HepG2 (cell line): Measurements from ENCODE around the gene GGACT. TPM values are rescaled to one million over a fixed set of nuclear protein-coding genes. Genes with fewer than 3 reads are reported as not detected.

Experiments
- KAT2B ChIP-seq: fragments of 150-350 bp; IDR thresholded peaks from 2 replicates; pipeline ENCODE4 v1.6.1; 2014; ENCODE audit warnings: low read depth, low read length, borderline replicate concordance
- KAT7 ChIP-seq: IDR thresholded peaks from 2 replicates; pipeline ENCODE4 v1.6.1; 2018; ENCODE audit warnings: borderline replicate concordance, missing compliant biosample characterization
- KLF6 ChIP-seq: IDR thresholded peaks from 2 replicates; pipeline ENCODE4 v1.8.0; 2016; ENCODE audit warnings: missing biosample characterization, missing genetic modification reagents
- SYNCRIP ChIP-seq: fragments of 200-400 bp; formaldehyde crosslinking; IDR thresholded peaks from 2 replicates; pipeline ENCODE4 v1.6.1; 2018; ENCODE audit warnings: mild to moderate bottlenecking, low read depth, low read length; ENCODE audit not compliant: insufficient read depth
- polyA plus RNA-seq, 8 experiments: library from polyadenylated mRNA; depleted of rRNA in 3 of 8; stranded (reverse) in 7 of 8; unstranded in 1 of 8; fragments of >200 nt; fragmentation: Illumina TruSeq in 4 of 8; extraction: Trizol in 4 of 8; gene quantifications; 2 replicates each; pipeline versions ENCODE4 v1.2.1 to v1.2.3, GENCODE V29; 2011 to 2016; ENCODE audit warnings: low read depth in 4 of 8, missing spikeins in 1 of 8, mixed read lengths in 1 of 8; ENCODE audit not compliant: insufficient read depth in 1 of 8
- total RNA-seq, 5 experiments: library from RNA; depleted of rRNA; stranded (reverse); fragments of >200 nt; fragmentation: Illumina TruSeq; extraction: Trizol; gene quantifications; 2 replicates each; pipeline ENCODE4 v1.2.3, GENCODE V29; 2016; ENCODE audit warnings: low read depth in 1 of 5
- TF ChIP-seq, protein P1 (sequence below): sonication (generic); formaldehyde crosslinking; conservative IDR thresholded peaks from 2 replicates; pipeline ENCODE4 v1.4.0; 2020; ENCODE audit warnings: mild to moderate bottlenecking, missing genetic modification reagents, moderate library complexity
- TF ChIP-seq, protein P2 (sequence below): sonication (generic); formaldehyde crosslinking; IDR thresholded peaks from 2 replicates; pipeline ENCODE4 v1.5.0; 2020; ENCODE audit warnings: mild to moderate bottlenecking, missing genetic modification reagents
- TF ChIP-seq, protein P3 (sequence below): sonication (generic); formaldehyde crosslinking; IDR thresholded peaks from 2 replicates; pipeline ENCODE4 v1.5.0; 2020; ENCODE audit warnings: mild to moderate bottlenecking, missing genetic modification reagents, borderline replicate concordance

The GGACT gene
- total and polyA plus RNA-seq, 2 of the 13 experiments (the other 11 are each of a cell fraction or from before 2014, with no cell fraction given) = 1.7 to 1.9 TPM

DNA sequence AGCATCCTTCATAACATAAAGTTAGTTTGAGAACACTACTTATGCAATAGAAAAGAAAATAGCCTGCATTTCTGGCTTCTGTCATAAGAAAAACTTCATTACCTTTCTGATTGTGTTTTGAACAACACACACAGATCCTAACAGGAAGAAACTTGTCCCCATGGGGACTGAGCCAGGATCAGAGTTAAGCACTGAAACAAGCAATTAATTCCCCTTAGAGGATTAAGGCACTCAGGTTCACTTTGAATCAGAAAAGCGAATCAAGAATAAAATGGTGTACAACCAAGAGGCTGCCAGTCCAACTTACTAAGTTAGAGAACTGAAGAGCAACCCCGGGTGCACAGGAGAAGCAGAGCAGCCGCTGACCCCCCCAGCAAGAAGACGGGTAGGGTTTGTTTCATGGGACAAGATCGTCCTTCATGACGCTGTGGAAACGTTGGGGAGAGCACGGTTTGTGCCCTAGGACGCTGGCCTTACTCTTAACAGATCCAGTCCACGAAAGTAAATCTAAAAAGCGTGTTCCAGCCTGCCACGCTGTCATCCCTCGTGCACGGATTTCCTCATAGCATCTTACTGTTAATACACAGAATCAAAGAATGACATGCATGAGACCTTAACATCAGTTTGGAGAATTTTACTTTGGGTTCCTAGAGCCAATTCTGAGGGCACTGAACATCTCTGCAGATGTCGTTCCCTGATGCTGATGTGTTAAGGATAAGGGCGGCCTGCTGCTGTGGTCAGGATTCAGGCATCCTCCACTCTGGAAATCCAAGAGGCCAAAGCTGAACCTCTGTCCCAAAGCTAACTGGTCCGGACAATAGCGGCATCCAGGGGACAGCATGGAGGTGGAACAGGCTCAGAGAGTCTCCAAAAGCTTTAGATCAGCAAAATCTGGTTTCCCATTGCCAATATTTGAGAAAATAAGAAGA lies 46.4 kb downstream of the GGACT start (continued):
- TF ChIP-seq, protein P1, sequence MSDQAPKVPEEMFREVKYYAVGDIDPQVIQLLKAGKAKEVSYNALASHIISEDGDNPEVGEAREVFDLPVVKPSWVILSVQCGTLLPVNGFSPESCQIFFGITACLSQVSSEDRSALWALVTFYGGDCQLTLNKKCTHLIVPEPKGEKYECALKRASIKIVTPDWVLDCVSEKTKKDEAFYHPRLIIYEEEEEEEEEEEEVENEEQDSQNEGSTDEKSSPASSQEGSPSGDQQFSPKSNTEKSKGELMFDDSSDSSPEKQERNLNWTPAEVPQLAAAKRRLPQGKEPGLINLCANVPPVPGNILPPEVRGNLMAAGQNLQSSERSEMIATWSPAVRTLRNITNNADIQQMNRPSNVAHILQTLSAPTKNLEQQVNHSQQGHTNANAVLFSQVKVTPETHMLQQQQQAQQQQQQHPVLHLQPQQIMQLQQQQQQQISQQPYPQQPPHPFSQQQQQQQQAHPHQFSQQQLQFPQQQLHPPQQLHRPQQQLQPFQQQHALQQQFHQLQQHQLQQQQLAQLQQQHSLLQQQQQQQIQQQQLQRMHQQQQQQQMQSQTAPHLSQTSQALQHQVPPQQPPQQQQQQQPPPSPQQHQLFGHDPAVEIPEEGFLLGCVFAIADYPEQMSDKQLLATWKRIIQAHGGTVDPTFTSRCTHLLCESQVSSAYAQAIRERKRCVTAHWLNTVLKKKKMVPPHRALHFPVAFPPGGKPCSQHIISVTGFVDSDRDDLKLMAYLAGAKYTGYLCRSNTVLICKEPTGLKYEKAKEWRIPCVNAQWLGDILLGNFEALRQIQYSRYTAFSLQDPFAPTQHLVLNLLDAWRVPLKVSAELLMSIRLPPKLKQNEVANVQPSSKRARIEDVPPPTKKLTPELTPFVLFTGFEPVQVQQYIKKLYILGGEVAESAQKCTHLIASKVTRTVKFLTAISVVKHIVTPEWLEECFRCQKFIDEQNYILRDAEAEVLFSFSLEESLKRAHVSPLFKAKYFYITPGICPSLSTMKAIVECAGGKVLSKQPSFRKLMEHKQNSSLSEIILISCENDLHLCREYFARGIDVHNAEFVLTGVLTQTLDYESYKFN (CRISPR knock-in tag) = no peak
- TF ChIP-seq, protein P2, sequence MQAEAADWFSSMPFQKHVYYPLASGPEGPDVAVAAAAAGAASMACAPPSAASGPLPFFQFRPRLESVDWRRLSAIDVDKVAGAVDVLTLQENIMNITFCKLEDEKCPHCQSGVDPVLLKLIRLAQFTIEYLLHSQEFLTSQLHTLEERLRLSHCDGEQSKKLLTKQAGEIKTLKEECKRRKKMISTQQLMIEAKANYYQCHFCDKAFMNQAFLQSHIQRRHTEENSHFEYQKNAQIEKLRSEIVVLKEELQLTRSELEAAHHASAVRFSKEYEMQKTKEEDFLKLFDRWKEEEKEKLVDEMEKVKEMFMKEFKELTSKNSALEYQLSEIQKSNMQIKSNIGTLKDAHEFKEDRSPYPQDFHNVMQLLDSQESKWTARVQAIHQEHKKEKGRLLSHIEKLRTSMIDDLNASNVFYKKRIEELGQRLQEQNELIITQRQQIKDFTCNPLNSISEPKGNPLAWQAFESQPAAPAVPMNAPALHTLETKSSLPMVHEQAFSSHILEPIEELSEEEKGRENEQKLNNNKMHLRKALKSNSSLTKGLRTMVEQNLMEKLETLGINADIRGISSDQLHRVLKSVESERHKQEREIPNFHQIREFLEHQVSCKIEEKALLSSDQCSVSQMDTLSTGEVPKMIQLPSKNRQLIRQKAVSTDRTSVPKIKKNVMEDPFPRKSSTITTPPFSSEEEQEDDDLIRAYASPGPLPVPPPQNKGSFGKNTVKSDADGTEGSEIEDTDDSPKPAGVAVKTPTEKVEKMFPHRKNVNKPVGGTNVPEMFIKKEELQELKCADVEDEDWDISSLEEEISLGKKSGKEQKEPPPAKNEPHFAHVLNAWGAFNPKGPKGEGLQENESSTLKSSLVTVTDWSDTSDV = no peak
- no peak for TF ChIP-seq KAT2B
- no peak for TF ChIP-seq KAT7 (CRISPR knock-in tag)
- no peak for TF ChIP-seq SYNCRIP
- TF ChIP-seq KLF6 (CRISPR knock-in tag) = no peak
- TF ChIP-seq, protein P3, sequence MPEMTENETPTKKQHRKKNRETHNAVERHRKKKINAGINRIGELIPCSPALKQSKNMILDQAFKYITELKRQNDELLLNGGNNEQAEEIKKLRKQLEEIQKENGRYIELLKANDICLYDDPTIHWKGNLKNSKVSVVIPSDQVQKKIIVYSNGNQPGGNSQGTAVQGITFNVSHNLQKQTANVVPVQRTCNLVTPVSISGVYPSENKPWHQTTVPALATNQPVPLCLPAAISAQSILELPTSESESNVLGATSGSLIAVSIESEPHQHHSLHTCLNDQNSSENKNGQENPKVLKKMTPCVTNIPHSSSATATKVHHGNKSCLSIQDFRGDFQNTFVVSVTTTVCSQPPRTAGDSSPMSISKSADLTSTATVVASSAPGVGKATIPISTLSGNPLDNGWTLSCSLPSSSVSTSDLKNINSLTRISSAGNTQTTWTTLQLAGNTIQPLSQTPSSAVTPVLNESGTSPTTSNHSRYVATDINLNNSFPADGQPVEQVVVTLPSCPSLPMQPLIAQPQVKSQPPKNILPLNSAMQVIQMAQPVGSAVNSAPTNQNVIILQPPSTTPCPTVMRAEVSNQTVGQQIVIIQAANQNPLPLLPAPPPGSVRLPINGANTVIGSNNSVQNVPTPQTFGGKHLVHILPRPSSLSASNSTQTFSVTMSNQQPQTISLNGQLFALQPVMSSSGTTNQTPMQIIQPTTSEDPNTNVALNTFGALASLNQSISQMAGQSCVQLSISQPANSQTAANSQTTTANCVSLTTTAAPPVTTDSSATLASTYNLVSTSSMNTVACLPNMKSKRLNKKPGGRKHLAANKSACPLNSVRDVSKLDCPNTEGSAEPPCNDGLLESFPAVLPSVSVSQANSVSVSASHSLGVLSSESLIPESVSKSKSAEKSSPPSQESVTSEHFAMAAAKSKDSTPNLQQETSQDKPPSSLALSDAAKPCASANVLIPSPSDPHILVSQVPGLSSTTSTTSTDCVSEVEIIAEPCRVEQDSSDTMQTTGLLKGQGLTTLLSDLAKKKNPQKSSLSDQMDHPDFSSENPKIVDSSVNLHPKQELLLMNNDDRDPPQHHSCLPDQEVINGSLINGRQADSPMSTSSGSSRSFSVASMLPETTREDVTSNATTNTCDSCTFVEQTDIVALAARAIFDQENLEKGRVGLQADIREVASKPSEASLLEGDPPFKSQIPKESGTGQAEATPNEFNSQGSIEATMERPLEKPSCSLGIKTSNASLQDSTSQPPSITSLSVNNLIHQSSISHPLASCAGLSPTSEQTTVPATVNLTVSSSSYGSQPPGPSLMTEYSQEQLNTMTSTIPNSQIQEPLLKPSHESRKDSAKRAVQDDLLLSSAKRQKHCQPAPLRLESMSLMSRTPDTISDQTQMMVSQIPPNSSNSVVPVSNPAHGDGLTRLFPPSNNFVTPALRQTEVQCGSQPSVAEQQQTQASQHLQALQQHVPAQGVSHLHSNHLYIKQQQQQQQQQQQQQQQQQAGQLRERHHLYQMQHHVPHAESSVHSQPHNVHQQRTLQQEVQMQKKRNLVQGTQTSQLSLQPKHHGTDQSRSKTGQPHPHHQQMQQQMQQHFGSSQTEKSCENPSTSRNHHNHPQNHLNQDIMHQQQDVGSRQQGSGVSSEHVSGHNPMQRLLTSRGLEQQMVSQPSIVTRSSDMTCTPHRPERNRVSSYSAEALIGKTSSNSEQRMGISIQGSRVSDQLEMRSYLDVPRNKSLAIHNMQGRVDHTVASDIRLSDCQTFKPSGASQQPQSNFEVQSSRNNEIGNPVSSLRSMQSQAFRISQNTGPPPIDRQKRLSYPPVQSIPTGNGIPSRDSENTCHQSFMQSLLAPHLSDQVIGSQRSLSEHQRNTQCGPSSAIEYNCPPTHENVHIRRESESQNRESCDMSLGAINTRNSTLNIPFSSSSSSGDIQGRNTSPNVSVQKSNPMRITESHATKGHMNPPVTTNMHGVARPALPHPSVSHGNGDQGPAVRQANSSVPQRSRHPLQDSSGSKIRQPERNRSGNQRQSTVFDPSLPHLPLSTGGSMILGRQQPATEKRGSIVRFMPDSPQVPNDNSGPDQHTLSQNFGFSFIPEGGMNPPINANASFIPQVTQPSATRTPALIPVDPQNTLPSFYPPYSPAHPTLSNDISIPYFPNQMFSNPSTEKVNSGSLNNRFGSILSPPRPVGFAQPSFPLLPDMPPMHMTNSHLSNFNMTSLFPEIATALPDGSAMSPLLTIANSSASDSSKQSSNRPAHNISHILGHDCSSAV (CRISPR knock-in tag) = no peak
